CD14-positive monocyte (primary cell): Measurements from ENCODE around the gene NUDT13. TPM values are rescaled to one million over a fixed set of nuclear protein-coding genes. Genes with fewer than 3 reads are reported as not detected.

Experiments
- DNase-seq, 3 donors: peaks; one replicate each; pipeline ENCODE4 v3.0.0-alpha.2; 2011 to 2022
- H2AFZ ChIP-seq: 2 replicates; pipeline ENCODE4 v1.6.0; 2012; ENCODE audit warnings: mild to moderate bottlenecking, low read depth, low read length, inconsistent platforms; ENCODE audit not compliant: insufficient read depth, poor library complexity, severe bottlenecking
- H3K27ac ChIP-seq, 2 donors: 1 replicate in 1 of 2; 2 replicates in 1 of 2; pipeline ENCODE4 v1.5.1; 2012 to 2013; ENCODE audit warnings: low read length in 2 of 2, control low read depth in 1 of 2, inconsistent platforms in 1 of 2, low read depth in 1 of 2, mild to moderate bottlenecking in 1 of 2
- H3K27me3 ChIP-seq, 2 donors: one replicate each; pipeline versions ENCODE4 v1.6.0 to v1.6.1; 2011 to 2013; ENCODE audit warnings: low read length in 2 of 2; ENCODE audit not compliant: control insufficient read depth in 2 of 2, insufficient read depth in 2 of 2
- H3K36me3 ChIP-seq, 2 donors: replicated peaks in 1 of 2; 1 replicate in 1 of 2; 2 replicates in 1 of 2; pipeline versions ENCODE4 v1.5.1 to v1.6.1; 2012 to 2013; ENCODE audit warnings: low read length in 2 of 2, control low read depth in 1 of 2, inconsistent platforms in 1 of 2, mild to moderate bottlenecking in 1 of 2; ENCODE audit not compliant: insufficient read depth in 2 of 2, control insufficient read depth in 1 of 2
- H3K4me1 ChIP-seq, 2 donors: 1 replicate in 1 of 2; 2 replicates in 1 of 2; pipeline versions ENCODE4 v1.5.1 to v1.6.1; 2012 to 2013; ENCODE audit warnings: low read length in 2 of 2, control low read depth in 1 of 2, inconsistent platforms in 1 of 2, mild to moderate bottlenecking in 1 of 2, moderate library complexity in 1 of 2; ENCODE audit not compliant: insufficient read depth in 2 of 2, control insufficient read depth in 1 of 2
- H3K4me2 ChIP-seq: replicated peaks from 2 replicates; pipeline ENCODE3; 2012; ENCODE audit warnings: low read length, moderate library complexity, mild to moderate bottlenecking; ENCODE audit not compliant: poor library complexity, severe bottlenecking; ENCODE audit errors: extremely low read depth
- H3K4me3 ChIP-seq, 3 experiments: fragments of 200-600 bp in 1 of 3; sonication (generic) in 1 of 3; replicated peaks in 1 of 3; 1 replicate in 2 of 3; 2 replicates in 1 of 3; pipeline ENCODE4 v1.5.1; 2011 to 2013; ENCODE audit warnings: low read length in 3 of 3, mild to moderate bottlenecking in 3 of 3, control low read depth in 2 of 3, low read depth in 2 of 3, inconsistent platforms in 1 of 3, moderate library complexity in 1 of 3
- H3K79me2 ChIP-seq: 2 replicates; pipeline ENCODE4 v1.6.0; 2012; ENCODE audit warnings: mild to moderate bottlenecking, control low read depth, inconsistent platforms, low read length, moderate library complexity; ENCODE audit not compliant: insufficient read depth
- H3K9ac ChIP-seq: 2 replicates; pipeline ENCODE4 v1.6.0; 2017; ENCODE audit warnings: low read length, mild to moderate bottlenecking; ENCODE audit not compliant: insufficient read depth, poor library complexity, severe bottlenecking
- H3K9me3 ChIP-seq, 2 donors: replicated peaks in 1 of 2; 1 replicate in 1 of 2; 2 replicates in 1 of 2; pipeline versions ENCODE4 v1.5.1 to v1.6.1; 2012 to 2013; ENCODE audit warnings: low read length in 2 of 2, control low read depth in 1 of 2; ENCODE audit not compliant: control insufficient read depth in 1 of 2, insufficient read depth in 1 of 2
- H4K20me1 ChIP-seq: 2 replicates; pipeline ENCODE4 v1.6.0; 2012; ENCODE audit warnings: mild to moderate bottlenecking, low read length, control low read depth, moderate library complexity; ENCODE audit not compliant: insufficient read depth
- H3K27ac Mint-ChIP-seq, 7 donors: one replicate each; pipeline ENCODE4 v1.8.0; 2020; ENCODE audit warnings: mild to moderate bottlenecking in 7 of 7, mixed read lengths in 7 of 7, moderate library complexity in 6 of 7, inconsistent platforms in 2 of 7
- H3K27me3 Mint-ChIP-seq, 3 donors: one replicate each; pipeline ENCODE4 v1.8.0; 2021 to 2022; ENCODE audit warnings: low read depth in 3 of 3, mild to moderate bottlenecking in 3 of 3, mixed read lengths in 3 of 3, moderate library complexity in 3 of 3, inconsistent platforms in 1 of 3
- H3K36me3 Mint-ChIP-seq, 2 donors: one replicate each; pipeline ENCODE4 v1.8.0; 2020; ENCODE audit warnings: mixed read lengths in 2 of 2, inconsistent platforms in 1 of 2, mild to moderate bottlenecking in 1 of 2
- H3K4me1 Mint-ChIP-seq: one replicate; pipeline ENCODE4 v1.8.0; 2020; ENCODE audit warnings: mild to moderate bottlenecking, mixed read lengths
- H3K4me3 Mint-ChIP-seq, 2 donors: one replicate each; pipeline ENCODE4 v1.8.0; 2020; ENCODE audit warnings: mild to moderate bottlenecking in 2 of 2, mixed read lengths in 2 of 2, moderate library complexity in 1 of 2
- H3K9me3 Mint-ChIP-seq, 7 donors: one replicate each; pipeline ENCODE4 v1.8.0; 2020 to 2022; ENCODE audit warnings: mixed read lengths in 7 of 7, mild to moderate bottlenecking in 6 of 7, moderate library complexity in 6 of 7, inconsistent platforms in 2 of 7
- CTCF ChIP-seq: fragments of 200-600 bp; IDR thresholded peaks from one replicate; pipeline ENCODE4 v1.8.0; 2022; ENCODE audit warnings: antibody characterized with exemption, mild to moderate bottlenecking
- WGBS: methylation state at CpG from one replicate; pipeline ENCODE4 v1.1.5; 2013; ENCODE audit warnings: missing lambda C conversion rate; ENCODE audit not compliant: insufficient coverage; 5-methylcytosine and 5-hydroxymethylcytosine counted together
- intact Hi-C, 2 donors: fragments of 100-400 bp; cut with micrococcal nuclease; formaldehyde crosslinking; loops; one replicate each; pipeline versions ENCODE4 v1.15.0 to v1.15.1; 2023
- polyA plus RNA-seq, 3 donors: library from polyadenylated mRNA; depleted of rRNA in 1 of 3; unstranded in 2 of 3; stranded (reverse) in 1 of 3; fragments of 300-500 nt in 2 of 3; fragments of >200 nt in 1 of 3; fragmentation: Illumina TruSeq in 2 of 3; gene quantifications; 1 replicate in 2 of 3; 2 replicates in 1 of 3; pipeline ENCODE4 v1.2.3, GENCODE V29; 2012 to 2021

NUDT13 gene
- polyA plus RNA-seq, 3 donors = 0.69 to 4.5 (median 1.0) TPM

- Histone ChIP-seq H3K36me3 (peaks cover 0 to 2% of the 10 kb centered on the region in 2 donors), H2AFZ (no peak overlapping the region), H3K4me2 (no peak overlapping the region), H3K27ac (no peak overlapping the region), H3K27me3 (no peaks in the 10 kb centered on the region), H3K9ac (no peak overlapping the region), H4K20me1 (peaks cover 84% of the 10 kb centered on the region), H3K9me3 (no peaks in the 10 kb centered on the region), H3K79me2 (peaks cover 57% of the 10 kb centered on the region), H3K4me3 (no peak overlapping the region), H3K4me1 (no peaks in the 10 kb centered on the region)
- intact Hi-C loops = no loop called here
- H3K9me3 Mint-ChIP-seq = no peaks in the 10 kb centered on the region
- no peak overlapping the region for H3K4me3 Mint-ChIP-seq
- no peak for DNase-seq
- peaks cover 0 to 4% of the 10 kb centered on the region in 2 donors for H3K36me3 Mint-ChIP-seq
- 80% methylated on average over 1 of the region's 2 CpGs for WGBS
- peaks cover 15% of the 10 kb centered on the region for H3K4me1 Mint-ChIP-seq
- no peak overlapping the region for H3K27ac Mint-ChIP-seq
- TF ChIP-seq CTCF = no peak
- no peaks in the 10 kb centered on the region for H3K27me3 Mint-ChIP-seq
These were observed 27.0 kb upstream of the NUDT13 start for GRCh38 chr10:73083221-73083620.

- no peak for DNase-seq
- Mint-ChIP-seq H3K36me3 (peaks cover 2 to 4% of the 10 kb centered on the region in 2 donors), H3K9me3 (no peaks in the 10 kb centered on the region), H3K27ac (no peak overlapping the region), H3K27me3 (no peaks in the 10 kb centered on the region), H3K4me1 (peaks cover 15% of the 10 kb centered on the region), H3K4me3 (no peak overlapping the region)
- Histone ChIP-seq H3K4me2 (no peak overlapping the region), H3K27ac (no peak overlapping the region), H3K9me3 (no peaks in the 10 kb centered on the region), H3K4me1 (no peaks in the 10 kb centered on the region), H2AFZ (no peak overlapping the region), H3K79me2 (peaks cover 60% of the 10 kb centered on the region), H3K36me3 (peaks cover 0 to 4% of the 10 kb centered on the region in 2 donors), H3K27me3 (no peaks in the 10 kb centered on the region), H4K20me1 (peaks cover 86% of the 10 kb centered on the region), H3K9ac (no peak overlapping the region), H3K4me3 (no peak overlapping the region)
- no peak for TF ChIP-seq CTCF
- WGBS = no CpG with 5 or more reads among the region's 5 CpGs
- intact Hi-C loops = no loop called here
These were observed 26.0 kb upstream of the NUDT13 start for GRCh38 chr10:73084209-73084608.
